Measurements from ENCODE around the gene ZNF672.

DNA sequence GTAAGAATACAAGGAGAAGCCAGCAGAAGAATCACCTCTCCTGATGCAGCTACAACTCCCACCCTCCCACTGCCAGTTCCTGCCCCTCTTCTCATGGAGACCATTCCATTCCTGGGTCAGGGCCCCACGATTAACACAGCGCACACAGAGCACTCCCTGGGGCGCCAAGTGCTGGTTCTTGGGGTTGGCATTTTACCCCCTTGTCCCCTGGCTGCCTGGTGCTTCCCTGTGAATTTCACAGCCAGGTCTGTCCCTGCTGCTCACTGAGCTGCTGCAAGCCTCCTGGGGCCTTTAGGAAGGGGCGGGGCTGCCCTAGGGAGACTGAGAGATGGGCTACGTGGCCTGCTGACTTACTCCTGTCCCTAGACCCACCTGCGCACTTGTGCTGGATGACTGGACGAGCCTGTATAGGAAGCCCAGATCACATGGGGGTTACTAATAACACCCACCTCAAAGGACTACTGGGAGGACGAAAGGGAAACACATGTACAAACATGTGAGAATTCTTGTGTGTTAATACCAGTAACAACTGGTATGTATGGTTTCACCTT, 4.8 kb downstream of the ZNF672 start:
- no peak for TF ChIP-seq SMAD1 (CRISPR knock-in tag; IDR thresholded peaks at IDR 0.05; ENCODE audit: borderline replicate concordance, low read depth)
- no peak for TF ChIP-seq ZFX (CRISPR knock-in tag; IDR thresholded peaks at IDR 0.05; ENCODE audit: low read depth)
- no peak for TF ChIP-seq KDM1A (CRISPR knock-in tag; IDR thresholded peaks at IDR 0.05)
- TF ChIP-seq, protein P1, sequence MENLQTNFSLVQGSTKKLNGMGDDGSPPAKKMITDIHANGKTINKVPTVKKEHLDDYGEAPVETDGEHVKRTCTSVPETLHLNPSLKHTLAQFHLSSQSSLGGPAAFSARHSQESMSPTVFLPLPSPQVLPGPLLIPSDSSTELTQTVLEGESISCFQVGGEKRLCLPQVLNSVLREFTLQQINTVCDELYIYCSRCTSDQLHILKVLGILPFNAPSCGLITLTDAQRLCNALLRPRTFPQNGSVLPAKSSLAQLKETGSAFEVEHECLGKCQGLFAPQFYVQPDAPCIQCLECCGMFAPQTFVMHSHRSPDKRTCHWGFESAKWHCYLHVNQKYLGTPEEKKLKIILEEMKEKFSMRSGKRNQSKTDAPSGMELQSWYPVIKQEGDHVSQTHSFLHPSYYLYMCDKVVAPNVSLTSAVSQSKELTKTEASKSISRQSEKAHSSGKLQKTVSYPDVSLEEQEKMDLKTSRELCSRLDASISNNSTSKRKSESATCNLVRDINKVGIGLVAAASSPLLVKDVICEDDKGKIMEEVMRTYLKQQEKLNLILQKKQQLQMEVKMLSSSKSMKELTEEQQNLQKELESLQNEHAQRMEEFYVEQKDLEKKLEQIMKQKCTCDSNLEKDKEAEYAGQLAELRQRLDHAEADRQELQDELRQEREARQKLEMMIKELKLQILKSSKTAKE (CRISPR knock-in tag; IDR thresholded peaks at IDR 0.05; ENCODE audit: borderline replicate concordance), result no peak
- TF ChIP-seq NFIC (IDR thresholded peaks at IDR 0.05; ENCODE audit: low read length), result no peak

Measured in HepG2 (cell line).